ENCODE results near the gene GREB1L.

Gene GREB1L

DNA sequence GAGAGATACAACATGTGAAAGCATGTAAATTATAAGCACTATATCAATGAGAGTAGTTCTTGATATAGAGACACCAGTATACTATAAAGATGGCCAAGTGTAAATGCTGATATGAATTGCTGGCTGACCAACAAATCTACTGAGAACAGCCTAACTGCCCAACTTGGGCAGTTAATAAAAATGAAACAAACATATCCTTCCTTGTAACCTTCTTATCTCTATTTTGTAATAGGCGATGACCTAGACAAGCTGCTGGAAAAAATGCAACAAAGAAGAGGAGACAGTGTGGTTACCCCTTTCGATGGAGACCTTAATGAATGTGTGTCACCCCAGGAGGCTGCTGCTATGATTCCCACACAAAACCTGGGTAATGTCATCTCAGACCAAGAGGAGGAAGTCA lies 209.8 kb downstream of the GREB1L start:
- H4K20me1 ChIP-seq: no peaks in the 10 kb centered on the region
- H3K36me3 ChIP-seq: no peaks in the 10 kb centered on the region
- H3K9ac ChIP-seq: no peak overlapping the region
- no peak overlapping the region for H3K4me3 ChIP-seq
- TF ChIP-seq Cebpa-rat (IDR thresholded peaks at IDR 0.05): no peak
- no peaks in the 10 kb centered on the region for H3K9me3 ChIP-seq
- no peak overlapping the region for H3K27ac ChIP-seq
- no peak overlapping the region for H3K4me2 ChIP-seq
- no peaks in the 10 kb centered on the region for H3K4me1 ChIP-seq
- H3K27me3 ChIP-seq: no peaks in the 10 kb centered on the region

DNA sequence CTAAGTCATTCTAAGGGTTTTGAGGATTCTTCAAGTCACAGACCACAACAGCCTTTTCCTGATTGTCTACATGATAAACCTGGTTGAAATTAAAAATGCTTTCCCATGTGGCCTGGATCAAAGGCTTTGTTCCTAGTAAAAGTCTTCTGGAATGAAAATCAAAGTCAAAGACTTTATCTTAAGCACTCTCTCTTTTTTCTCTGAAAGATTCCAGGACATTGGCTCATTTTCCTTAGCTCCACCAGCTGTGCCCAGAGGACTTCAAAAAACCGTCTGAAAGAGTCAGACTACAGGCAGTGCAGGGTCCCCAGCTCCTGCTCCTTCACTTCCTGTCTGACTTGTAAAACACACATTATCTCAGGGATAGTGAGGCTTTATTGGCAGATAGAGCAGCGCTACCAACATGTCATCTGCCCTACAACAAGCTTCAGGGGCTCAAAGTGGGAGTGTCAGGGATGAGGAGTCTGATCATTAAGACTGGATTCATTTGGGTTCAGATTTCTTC lies 210.3 kb downstream of the GREB1L start:
- Histone ChIP-seq H3K27ac (no peak overlapping the region), H3K9ac (no peak overlapping the region)

DNA sequence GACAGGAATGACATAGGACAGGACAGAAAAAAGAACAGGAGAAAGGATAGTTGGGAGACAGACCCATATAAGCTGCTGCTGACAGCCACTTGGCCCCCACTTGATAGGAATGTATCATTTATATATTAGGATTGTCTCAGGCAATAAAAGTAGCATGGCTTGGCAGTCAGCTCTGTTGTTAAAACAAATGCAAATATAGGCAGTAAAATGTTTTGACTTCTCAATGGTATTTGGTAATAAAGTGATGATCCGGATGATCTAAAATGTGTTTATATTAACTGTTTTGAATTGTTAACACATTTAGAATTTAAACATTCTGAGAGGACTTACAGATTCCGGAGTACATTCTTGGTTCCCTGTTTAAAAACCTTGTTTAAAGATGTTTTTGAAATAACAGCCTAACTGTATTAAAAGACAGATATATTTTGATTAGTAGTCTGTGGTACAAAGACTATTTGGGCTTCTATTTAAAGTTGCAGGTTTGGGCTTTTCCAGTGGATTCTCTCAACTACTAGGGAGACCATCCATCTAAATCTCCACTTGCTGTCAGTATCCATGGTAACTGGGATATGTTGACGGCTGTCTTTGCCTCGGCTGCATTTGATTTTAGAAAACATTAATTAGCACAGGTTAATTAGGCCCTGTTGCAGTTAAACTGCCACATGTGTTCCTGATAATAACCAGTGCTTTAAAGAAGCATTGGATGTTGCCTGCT lies 210.9 kb downstream of the GREB1L start:
- no peaks in the 10 kb centered on the region for H4K20me1 ChIP-seq
- H3K27me3 ChIP-seq: no peaks in the 10 kb centered on the region
- H3K4me1 ChIP-seq: no peaks in the 10 kb centered on the region
- H3K4me3 ChIP-seq: no peak overlapping the region
- H3K4me2 ChIP-seq: no peak overlapping the region
- no peaks in the 10 kb centered on the region for H3K9me3 ChIP-seq
- no peak overlapping the region for H3K9ac ChIP-seq
- H3K27ac ChIP-seq: no peak overlapping the region
- TF ChIP-seq Cebpa-rat (IDR thresholded peaks at IDR 0.05): no peak
- no peaks in the 10 kb centered on the region for H3K36me3 ChIP-seq

More for the DNA sequence above, 210.3 kb downstream of the GREB1L start:
- H3K4me1 ChIP-seq: no peaks in the 10 kb centered on the region
- H3K9me3 ChIP-seq: no peaks in the 10 kb centered on the region
- H3K4me3 ChIP-seq: no peak overlapping the region
- H3K4me2 ChIP-seq: no peak overlapping the region
- H3K36me3 ChIP-seq: no peaks in the 10 kb centered on the region
- no peaks in the 10 kb centered on the region for H4K20me1 ChIP-seq
- no peak for TF ChIP-seq Cebpa-rat (IDR thresholded peaks at IDR 0.05)
- H3K27me3 ChIP-seq: no peaks in the 10 kb centered on the region

DNA sequence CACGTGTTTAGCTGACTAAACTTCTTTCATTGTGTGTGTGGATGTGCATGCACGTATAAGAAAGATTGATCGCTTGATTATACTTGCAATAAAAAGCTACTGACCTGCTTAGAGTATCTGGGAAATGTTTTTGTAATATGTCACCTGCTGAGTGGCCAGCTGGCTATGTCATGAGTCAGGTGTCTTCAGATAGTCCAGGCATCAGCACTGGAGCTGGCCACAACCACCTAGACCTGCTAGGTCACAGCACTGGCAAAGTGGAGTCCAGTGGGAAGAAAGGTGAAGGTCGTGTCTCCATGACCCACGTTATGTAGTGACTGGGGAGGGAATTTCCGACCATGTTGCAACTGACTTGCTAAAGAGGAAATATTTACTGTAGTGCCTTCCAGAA lies 211.5 kb downstream of the GREB1L start:
- Histone ChIP-seq H3K4me1 (no peaks in the 10 kb centered on the region), H3K27me3 (no peaks in the 10 kb centered on the region), H3K9me3 (no peaks in the 10 kb centered on the region), H3K4me3 (no peak overlapping the region), H3K27ac (no peak overlapping the region), H3K9ac (no peak overlapping the region), H3K4me2 (no peak overlapping the region), H3K36me3 (no peaks in the 10 kb centered on the region), H4K20me1 (no peaks in the 10 kb centered on the region)
- no peak for TF ChIP-seq Cebpa-rat (IDR thresholded peaks at IDR 0.05)

DNA sequence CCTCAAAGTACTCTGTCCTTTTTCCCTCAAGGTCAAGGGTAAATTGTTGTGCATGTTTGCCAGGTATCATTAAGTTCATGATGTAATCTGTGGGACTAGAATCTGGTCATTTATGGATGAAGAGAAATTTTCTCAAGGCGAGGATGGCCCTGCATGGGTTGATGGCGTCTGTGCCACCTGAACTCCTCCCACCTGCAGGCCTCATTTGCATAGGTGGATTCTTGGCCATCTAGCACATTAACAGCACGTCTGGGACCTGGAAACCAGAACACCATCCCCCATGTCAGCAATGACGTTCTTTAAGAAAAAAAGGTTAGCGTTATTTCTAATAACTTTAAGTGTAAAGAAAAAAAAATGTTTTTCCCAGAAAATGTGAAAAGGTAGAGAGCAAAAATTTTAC lies 212.7 kb downstream of the GREB1L start:
- Histone ChIP-seq H3K9ac (no peak overlapping the region), H3K27me3 (no peaks in the 10 kb centered on the region), H3K4me3 (no peak overlapping the region), H3K4me1 (no peaks in the 10 kb centered on the region), H3K27ac (no peak overlapping the region), H3K4me2 (no peak overlapping the region), H4K20me1 (no peaks in the 10 kb centered on the region), H3K9me3 (no peaks in the 10 kb centered on the region), H3K36me3 (no peaks in the 10 kb centered on the region)
- TF ChIP-seq Cebpa-rat (IDR thresholded peaks at IDR 0.05): no peak

DNA sequence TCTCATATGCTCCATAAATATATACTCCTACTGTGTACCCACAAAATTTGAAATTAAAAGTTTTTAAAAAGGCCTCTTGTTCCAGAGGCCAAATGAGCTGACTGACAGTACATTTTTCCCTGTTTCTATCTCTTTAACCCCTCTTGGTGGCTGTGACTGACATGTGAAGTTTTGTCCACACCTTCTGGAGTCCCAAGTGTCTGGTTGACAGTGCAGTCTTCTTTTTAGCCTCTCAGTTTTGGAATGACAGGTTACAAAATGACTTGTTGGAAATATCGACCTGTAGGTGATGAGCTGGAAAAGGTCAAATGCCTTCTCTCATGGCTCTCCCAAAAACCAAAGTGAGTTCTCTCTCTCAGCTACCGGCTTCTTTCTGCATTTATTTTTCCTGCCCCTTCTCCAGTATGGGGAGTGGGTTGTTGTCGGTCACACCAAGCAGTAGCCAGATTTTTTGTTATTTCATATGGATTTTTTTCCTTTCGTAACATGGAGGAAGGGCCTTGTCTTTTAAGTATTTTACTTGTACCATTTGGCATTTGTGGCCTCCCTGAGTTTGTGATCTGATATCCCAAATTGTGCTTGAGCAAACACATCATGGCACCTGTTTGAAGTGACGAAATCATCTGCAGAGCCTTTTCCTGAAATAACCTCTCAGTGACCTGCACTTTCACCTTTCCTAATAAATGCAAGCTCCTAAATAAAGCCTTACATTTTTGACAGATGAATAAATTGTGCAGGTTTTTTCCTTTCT lies 214.6 kb downstream of the GREB1L start:
- H3K4me1 ChIP-seq: no peaks in the 10 kb centered on the region
- H3K36me3 ChIP-seq: no peaks in the 10 kb centered on the region
- no peaks in the 10 kb centered on the region for H3K27me3 ChIP-seq
- no peaks in the 10 kb centered on the region for H4K20me1 ChIP-seq
- H3K9me3 ChIP-seq: no peaks in the 10 kb centered on the region
- no peak overlapping the region for H3K4me3 ChIP-seq
- H3K4me2 ChIP-seq: no peak overlapping the region
- no peak overlapping the region for H3K27ac ChIP-seq
- no peak overlapping the region for H3K9ac ChIP-seq
- no peak for TF ChIP-seq Cebpa-rat (IDR thresholded peaks at IDR 0.05)

DNA sequence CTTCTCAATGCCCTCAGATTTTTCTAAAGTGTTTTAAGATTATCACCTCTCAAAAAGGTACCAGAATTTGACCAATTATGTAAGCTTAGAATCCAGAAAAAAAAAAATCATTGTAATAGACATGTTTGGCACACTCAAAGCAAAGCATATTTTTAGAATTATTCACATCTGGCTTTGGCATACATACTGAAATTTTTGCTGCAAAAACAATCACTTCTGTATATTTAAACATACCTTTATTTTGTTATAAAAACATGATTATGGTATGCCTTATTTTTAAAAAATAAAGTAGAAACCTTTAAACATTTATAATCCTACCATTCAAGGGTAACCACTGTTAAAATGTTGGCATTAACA lies 215.1 kb downstream of the GREB1L start:
- no peak for TF ChIP-seq Cebpa-rat (IDR thresholded peaks at IDR 0.05)
- H3K9ac ChIP-seq: no peak overlapping the region
- H3K9me3 ChIP-seq: no peaks in the 10 kb centered on the region
- no peak overlapping the region for H3K4me3 ChIP-seq
- no peaks in the 10 kb centered on the region for H3K27me3 ChIP-seq
- no peak overlapping the region for H3K27ac ChIP-seq
- H3K36me3 ChIP-seq: no peaks in the 10 kb centered on the region
- H3K4me1 ChIP-seq: no peaks in the 10 kb centered on the region
- H4K20me1 ChIP-seq: no peaks in the 10 kb centered on the region
- H3K4me2 ChIP-seq: no peak overlapping the region

DNA sequence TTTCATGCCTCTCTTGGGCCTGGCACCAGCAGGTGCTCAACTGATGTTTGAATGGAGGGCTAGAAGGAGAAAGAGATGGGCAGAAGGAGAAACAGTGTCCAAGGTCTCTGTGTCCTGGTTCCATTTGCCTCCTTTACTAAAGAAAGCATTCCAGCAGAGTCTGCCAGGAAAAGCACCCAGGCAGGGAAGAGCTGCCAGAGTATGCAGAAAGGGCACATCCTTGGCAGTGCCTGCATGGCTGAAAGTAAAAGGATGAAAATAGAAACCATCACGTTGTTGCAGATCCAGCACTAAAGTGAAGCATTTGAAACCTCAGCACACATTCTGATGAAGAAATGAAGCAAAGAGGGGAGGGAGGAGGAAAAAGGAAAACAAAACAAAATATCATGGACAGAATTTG lies 216.3 kb downstream of the GREB1L start:
- no peak overlapping the region for H3K27ac ChIP-seq
- no peak overlapping the region for H3K9ac ChIP-seq

DNA sequence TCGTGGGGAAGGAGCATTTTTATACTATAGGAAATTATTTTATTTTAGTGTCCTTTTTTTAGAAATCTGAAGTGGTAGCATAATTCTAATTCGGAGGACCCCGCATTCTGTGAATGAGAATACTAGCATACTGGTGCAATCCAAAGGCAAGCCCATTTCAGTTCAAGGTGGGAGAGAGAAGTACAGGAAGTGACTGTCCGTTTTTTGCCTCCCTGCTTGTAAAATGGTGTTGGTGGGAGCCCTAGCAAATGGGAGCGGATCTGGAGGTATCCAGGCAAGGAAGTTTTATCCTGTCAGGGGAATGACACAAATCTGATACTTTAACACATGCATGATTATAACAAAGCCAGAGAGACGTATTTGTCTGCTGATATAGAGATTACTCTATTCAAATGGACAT lies 216.8 kb downstream of the GREB1L start:
- Histone ChIP-seq H4K20me1 (no peaks in the 10 kb centered on the region), H3K4me3 (no peak overlapping the region)

More for the DNA sequence above, 216.3 kb downstream of the GREB1L start:
- Histone ChIP-seq H4K20me1 (no peaks in the 10 kb centered on the region), H3K4me1 (no peaks in the 10 kb centered on the region), H3K4me2 (no peak overlapping the region), H3K4me3 (no peak overlapping the region), H3K9me3 (no peaks in the 10 kb centered on the region), H3K36me3 (no peaks in the 10 kb centered on the region), H3K27me3 (no peaks in the 10 kb centered on the region)
- TF ChIP-seq Cebpa-rat (IDR thresholded peaks at IDR 0.05): no peak

DNA sequence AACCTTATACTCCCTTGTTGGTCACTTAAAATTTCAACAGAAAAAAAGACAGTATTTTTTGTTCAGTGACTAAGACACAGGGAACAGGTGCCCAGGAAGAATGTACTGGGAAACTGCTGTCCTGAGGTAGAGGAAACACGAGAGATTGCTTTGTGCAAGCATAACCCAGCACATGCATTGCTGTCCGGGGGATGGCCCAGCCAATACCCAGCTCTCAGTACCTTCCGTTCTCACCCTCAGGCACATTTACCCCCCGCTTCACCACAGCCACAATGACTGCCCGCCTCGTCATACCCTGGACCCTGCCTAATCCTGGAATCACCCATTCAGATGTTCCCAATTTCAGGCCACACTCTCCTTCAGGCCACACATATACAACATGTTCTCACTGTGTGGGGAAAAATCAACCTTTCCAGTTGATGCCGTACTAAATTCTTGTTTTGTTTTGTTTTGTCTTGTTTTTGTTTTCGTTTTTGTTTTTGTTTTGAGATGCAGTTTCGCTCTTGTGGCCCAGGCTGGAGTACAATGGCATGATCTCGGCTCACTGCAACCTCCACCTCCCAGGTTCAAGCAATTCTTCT lies 217.8 kb downstream of the GREB1L start:
- H3K4me1 ChIP-seq: no peaks in the 10 kb centered on the region
- H4K20me1 ChIP-seq: no peaks in the 10 kb centered on the region
- no peak for TF ChIP-seq Cebpa-rat (IDR thresholded peaks at IDR 0.05)
- no peak overlapping the region for H3K4me3 ChIP-seq
- no peak overlapping the region for H3K27ac ChIP-seq
- no peaks in the 10 kb centered on the region for H3K36me3 ChIP-seq
- H3K9me3 ChIP-seq: no peaks in the 10 kb centered on the region
- no peak overlapping the region for H3K4me2 ChIP-seq
- H3K9ac ChIP-seq: no peak overlapping the region
- H3K27me3 ChIP-seq: no peaks in the 10 kb centered on the region

More for the DNA sequence above, 216.8 kb downstream of the GREB1L start:
- Histone ChIP-seq H3K4me1 (no peaks in the 10 kb centered on the region), H3K9ac (no peak overlapping the region), H3K4me2 (no peak overlapping the region), H3K27me3 (no peaks in the 10 kb centered on the region), H3K9me3 (no peaks in the 10 kb centered on the region), H3K27ac (no peak overlapping the region), H3K36me3 (no peaks in the 10 kb centered on the region)
- TF ChIP-seq Cebpa-rat (IDR thresholded peaks at IDR 0.05): no peak
